Keratinocyte (primary cell): ENCODE measurements around the gene SMARCD1. TPM values are rescaled to one million over a fixed set of nuclear protein-coding genes. Genes with fewer than 3 reads are reported as not detected.

Experiments
- DNase-seq: peaks from one replicate; pipeline ENCODE4 v3.0.0-alpha.2; 2011; ENCODE audit warnings: low read depth, missing footprints, low spot score
- FAIRE-seq: peaks from 2 replicates; lab custom pipeline; 2011; peaks lifted over from hg19 to GRCh38; lab: Jason Lieb, UNC
- H2AFZ ChIP-seq: 2 replicates; pipeline ENCODE4 v1.6.0; 2012; ENCODE audit warnings: low read length, control low read depth, inconsistent platforms; ENCODE audit not compliant: control insufficient read depth
- H3K27ac ChIP-seq: 2 replicates; pipeline ENCODE4 v1.5.1; 2011; ENCODE audit warnings: low read length; ENCODE audit not compliant: control insufficient read depth, insufficient read depth
- H3K27me3 ChIP-seq: 3 replicates; pipeline ENCODE4 v1.6.0; 2011; ENCODE audit warnings: low read length; ENCODE audit not compliant: control insufficient read depth, insufficient read depth; ENCODE audit errors: extremely low read depth
- H3K36me3 ChIP-seq, 2 experiments: 2 replicates in 1 of 2; 3 replicates in 1 of 2; pipeline ENCODE4 v1.5.1; 2011; ENCODE audit warnings: low read length in 2 of 2, mild to moderate bottlenecking in 1 of 2; ENCODE audit not compliant: control insufficient read depth in 2 of 2, insufficient read depth in 2 of 2; ENCODE audit errors: extremely low read depth in 1 of 2
- H3K4me1 ChIP-seq: 3 replicates; pipeline ENCODE4 v1.5.1; 2011; ENCODE audit warnings: low read length; ENCODE audit not compliant: control insufficient read depth, insufficient read depth; ENCODE audit errors: extremely low read depth
- H3K4me2 ChIP-seq: 3 replicates; pipeline ENCODE4 v1.6.0; 2011; ENCODE audit warnings: low read depth, low read length; ENCODE audit not compliant: control insufficient read depth, insufficient read depth; ENCODE audit errors: extremely low read depth
- H3K4me3 ChIP-seq, 3 experiments: fragments of 200-600 bp in 1 of 3; sonication (generic) in 1 of 3; 2 replicates in 2 of 3; 3 replicates in 1 of 3; pipeline ENCODE4 v1.5.1; 2011 to 2016; ENCODE audit warnings: low read length in 3 of 3, mild to moderate bottlenecking in 3 of 3, control low read depth in 2 of 3, inconsistent platforms in 1 of 3, low read depth in 1 of 3, mixed read lengths in 1 of 3, mixed run types in 1 of 3, moderate library complexity in 1 of 3; ENCODE audit not compliant: control insufficient read depth in 2 of 3, insufficient read depth in 2 of 3; ENCODE audit errors: extremely low read depth in 1 of 3
- H3K79me2 ChIP-seq: 2 replicates; pipeline ENCODE4 v1.6.0; 2012; ENCODE audit warnings: low read length; ENCODE audit not compliant: control insufficient read depth, insufficient read depth
- H3K9ac ChIP-seq: 3 replicates; pipeline ENCODE4 v1.6.0; 2011; ENCODE audit warnings: low read length; ENCODE audit not compliant: control insufficient read depth, insufficient read depth; ENCODE audit errors: extremely low read depth
- H3K9me1 ChIP-seq: 3 replicates; pipeline ENCODE4 v1.6.0; 2011; ENCODE audit warnings: low read length; ENCODE audit not compliant: control insufficient read depth, insufficient read depth; ENCODE audit errors: extremely low read depth
- H3K9me3 ChIP-seq: 2 replicates; pipeline ENCODE4 v1.5.1; 2012; ENCODE audit warnings: low read depth, low read length; ENCODE audit not compliant: control insufficient read depth
- H4K20me1 ChIP-seq: 3 replicates; pipeline ENCODE4 v1.6.0; 2011; ENCODE audit warnings: low read length; ENCODE audit not compliant: control insufficient read depth, insufficient read depth; ENCODE audit errors: extremely low read depth
- EZH2 ChIP-seq: IDR thresholded peaks from one replicate; pipeline ENCODE4 v1.6.1; 2012; ENCODE audit warnings: inconsistent platforms, mild to moderate bottlenecking, low read length, moderate library complexity
- dilution Hi-C: fragments of 300-500 bp; cut with MboI; formaldehyde crosslinking; loops from one replicate; pipeline ENCODE4 v1.7.0; 2020; ENCODE audit warnings: low sequenced_read_pairs; ENCODE audit not compliant: extremely low pct_ligation_motif_present
- polyA plus RNA-seq, 5 experiments: library from polyadenylated mRNA; depleted of rRNA in 3 of 5; stranded (reverse) in 3 of 5; stranded (forward) in 1 of 5; unstranded in 1 of 5; fragments of >200 nt; gene quantifications; 1 replicate in 1 of 5; 2 replicates in 3 of 5; 3 replicates in 1 of 5; pipeline versions ENCODE4 v1.2.1 to v1.2.3, GENCODE V29; 2011 to 2012; ENCODE audit warnings: missing spikeins in 2 of 5, low read depth in 1 of 5, low replicate concordance in 1 of 5
- TF ChIP-seq, protein P1 (sequence below), 3 experiments: IDR thresholded peaks in 1 of 3; conservative IDR thresholded peaks in 1 of 3; optimal IDR thresholded peaks in 1 of 3; 2 replicates in 2 of 3; 3 replicates in 1 of 3; pipeline versions ENCODE3 to v1.5.1; 2011; ENCODE audit warnings: low read length in 3 of 3, mild to moderate bottlenecking in 3 of 3, moderate library complexity in 2 of 3, control low read depth in 1 of 3, inconsistent platforms in 1 of 3; ENCODE audit not compliant: insufficient read depth in 2 of 3; ENCODE audit errors: extremely low read depth in 1 of 3

SMARCD1 gene
- polyA plus RNA-seq, 1 donor (not counting 4 experiments of a cell fraction or from before 2014, with no cell fraction given): 56.6 TPM

DNA sequence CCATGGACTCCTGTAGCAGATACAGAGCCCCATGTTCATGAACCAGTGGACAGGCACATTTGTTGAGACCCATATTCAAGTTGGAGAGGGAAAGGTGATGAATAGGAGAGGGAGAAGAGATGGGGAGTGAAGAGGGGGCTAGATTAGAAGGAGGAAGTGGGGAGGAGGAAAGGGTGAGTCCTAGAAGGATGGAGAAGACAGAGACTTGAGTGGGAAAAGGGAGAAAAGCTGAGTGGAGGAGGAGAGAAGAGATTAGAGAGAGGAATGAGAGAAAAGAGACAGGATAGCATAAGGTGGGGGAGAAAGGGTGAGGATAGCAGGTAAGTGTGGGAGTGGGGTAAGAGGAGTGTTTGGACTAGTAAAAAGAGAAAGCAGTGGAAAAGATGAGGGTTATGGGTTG lies 32.6 kb upstream of the SMARCD1 start:
- Histone ChIP-seq H3K36me3 (no peaks in the 10 kb centered on the region), H3K9me3 (no peaks in the 10 kb centered on the region), H3K9me1 (no peaks in the 10 kb centered on the region), H3K27me3 (peaks cover 22% of the 10 kb centered on the region), H3K4me1 (peaks cover 5% of the 10 kb centered on the region), H3K4me3 (no peak overlapping the region), H3K9ac (no peak overlapping the region), H3K4me2 (no peak overlapping the region), H3K79me2 (no peaks in the 10 kb centered on the region), H4K20me1 (no peaks in the 10 kb centered on the region), H3K27ac (no peak overlapping the region), H2AFZ (no peak overlapping the region)
- DNase-seq: no peak
- TF ChIP-seq, protein P1, sequence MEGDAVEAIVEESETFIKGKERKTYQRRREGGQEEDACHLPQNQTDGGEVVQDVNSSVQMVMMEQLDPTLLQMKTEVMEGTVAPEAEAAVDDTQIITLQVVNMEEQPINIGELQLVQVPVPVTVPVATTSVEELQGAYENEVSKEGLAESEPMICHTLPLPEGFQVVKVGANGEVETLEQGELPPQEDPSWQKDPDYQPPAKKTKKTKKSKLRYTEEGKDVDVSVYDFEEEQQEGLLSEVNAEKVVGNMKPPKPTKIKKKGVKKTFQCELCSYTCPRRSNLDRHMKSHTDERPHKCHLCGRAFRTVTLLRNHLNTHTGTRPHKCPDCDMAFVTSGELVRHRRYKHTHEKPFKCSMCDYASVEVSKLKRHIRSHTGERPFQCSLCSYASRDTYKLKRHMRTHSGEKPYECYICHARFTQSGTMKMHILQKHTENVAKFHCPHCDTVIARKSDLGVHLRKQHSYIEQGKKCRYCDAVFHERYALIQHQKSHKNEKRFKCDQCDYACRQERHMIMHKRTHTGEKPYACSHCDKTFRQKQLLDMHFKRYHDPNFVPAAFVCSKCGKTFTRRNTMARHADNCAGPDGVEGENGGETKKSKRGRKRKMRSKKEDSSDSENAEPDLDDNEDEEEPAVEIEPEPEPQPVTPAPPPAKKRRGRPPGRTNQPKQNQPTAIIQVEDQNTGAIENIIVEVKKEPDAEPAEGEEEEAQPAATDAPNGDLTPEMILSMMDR (optimal IDR thresholded peaks at IDR 0.05 in 1 of 3, IDR thresholded peaks at IDR 0.05 in 1 of 3, conservative IDR thresholded peaks at IDR 0.05 in 1 of 3; ENCODE audit: extremely low read depth in 1 of 3, insufficient read depth in 2 of 3, low read length in 3 of 3): no peak
- no peak for TF ChIP-seq EZH2
- FAIRE-seq: no peak
- dilution Hi-C loops: loop anchor here (25.0 kb wide), 1 partner anchor 190 kb away; no protein-coding TSS in a partner anchor

DNA sequence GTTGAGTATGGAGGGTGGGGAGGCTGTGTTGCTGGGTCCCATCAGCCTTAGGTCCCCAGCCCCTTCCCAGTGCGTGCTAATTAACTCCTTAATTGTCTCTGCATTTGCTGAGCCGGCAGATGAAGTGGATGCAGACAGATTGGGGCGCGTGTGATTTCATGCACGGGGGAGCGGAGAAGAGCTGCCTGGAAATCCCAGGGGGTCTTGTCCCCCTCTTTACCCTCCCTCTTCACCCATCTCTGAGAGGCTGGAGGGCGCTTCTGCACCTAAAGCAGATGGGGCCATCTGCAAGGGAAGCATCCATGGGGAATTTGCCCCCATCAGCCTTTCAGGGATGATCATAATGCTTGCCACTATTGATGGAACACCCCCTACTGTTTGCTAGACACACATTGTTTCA lies 32.2 kb upstream of the SMARCD1 start:
- no peak overlapping the region for H3K4me3 ChIP-seq
- H4K20me1 ChIP-seq: no peaks in the 10 kb centered on the region
- dilution Hi-C loops: loop anchor here (25.0 kb wide), 1 partner anchor 191 kb away; no protein-coding TSS in a partner anchor
- no peaks in the 10 kb centered on the region for H3K36me3 ChIP-seq
- no peaks in the 10 kb centered on the region for H3K79me2 ChIP-seq
- H3K9me3 ChIP-seq: no peaks in the 10 kb centered on the region
- H3K27me3 ChIP-seq: peaks cover 22% of the 10 kb centered on the region
- no peak overlapping the region for H3K9ac ChIP-seq
- H3K4me1 ChIP-seq: peaks cover 5% of the 10 kb centered on the region
- DNase-seq (no peak), FAIRE-seq (no peak)
- no peak overlapping the region for H3K4me2 ChIP-seq
- no peaks in the 10 kb centered on the region for H3K9me1 ChIP-seq
- H3K27ac ChIP-seq: no peak overlapping the region
- no peak overlapping the region for H2AFZ ChIP-seq
- TF ChIP-seq, protein P1 (optimal IDR thresholded peaks at IDR 0.05 in 1 of 3, IDR thresholded peaks at IDR 0.05 in 1 of 3, conservative IDR thresholded peaks at IDR 0.05 in 1 of 3; ENCODE audit: extremely low read depth in 1 of 3, insufficient read depth in 2 of 3, low read length in 3 of 3): no peak
- no peak for TF ChIP-seq EZH2
